ENCODE data around the gene IMMP2L.
"Not testable (repeated sequence)": the region's sequence is repeated elsewhere in the genome, so short reads cannot be mapped to it uniquely, and the experiment has no call there.

Gene IMMP2L

DNA sequence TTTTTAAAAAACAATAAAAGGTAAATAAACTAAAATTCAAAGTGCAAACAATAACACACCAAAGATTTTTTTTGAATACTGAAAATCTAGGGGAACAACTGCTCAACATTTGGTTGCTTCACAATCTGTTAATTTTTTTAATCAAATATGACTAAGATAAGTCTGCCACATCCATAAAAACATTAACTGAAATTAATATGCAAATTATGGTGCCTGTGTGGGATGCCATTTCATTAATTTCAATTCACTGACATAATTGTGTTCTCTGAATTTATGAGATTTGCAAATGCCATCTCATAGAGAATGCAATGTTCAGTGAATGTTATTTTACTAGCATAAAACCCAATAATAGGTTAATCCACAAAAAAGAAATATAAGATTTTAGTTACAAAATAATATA is 237.5 kb downstream of the IMMP2L start:
- no peak for DNase-seq

DNA sequence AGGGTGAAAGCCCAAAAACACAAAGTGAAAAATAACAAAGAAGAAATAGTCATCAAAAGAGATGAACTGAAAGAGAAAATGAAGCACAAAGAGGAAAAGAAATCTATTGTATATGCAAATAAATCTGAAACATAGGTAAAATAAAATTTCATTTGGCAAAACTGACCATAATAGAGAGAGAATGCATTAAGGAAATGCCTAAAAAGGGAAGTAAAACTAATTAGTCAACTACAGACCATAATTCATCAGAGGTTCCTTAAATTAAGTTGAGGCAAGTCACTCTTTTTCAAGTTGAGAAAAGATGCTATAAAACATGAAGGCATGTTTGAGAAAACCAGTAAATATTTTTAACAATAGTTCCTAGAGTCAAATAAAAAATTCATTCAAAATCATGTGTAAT is 238.1 kb downstream of the IMMP2L start:
- no peak for DNase-seq

DNA sequence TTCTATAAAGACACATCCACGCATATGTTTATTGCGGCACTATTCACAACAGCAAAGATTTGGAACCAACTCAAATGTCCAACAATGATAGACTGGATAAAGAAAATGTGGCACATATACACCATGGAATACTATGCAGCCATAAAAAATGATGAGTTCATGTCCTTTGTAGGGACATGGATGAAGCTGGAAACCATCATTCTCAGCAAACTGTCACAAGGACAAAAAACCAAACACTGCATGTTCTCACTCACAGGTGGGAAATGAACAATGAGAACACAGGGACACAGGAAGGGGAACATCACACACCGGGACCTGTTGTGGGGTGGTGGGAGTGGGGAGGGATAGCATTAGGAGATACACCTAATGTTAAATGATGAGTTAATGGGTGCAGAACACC is 238.6 kb downstream of the IMMP2L start:
- not testable (repeated sequence) for DNase-seq

DNA sequence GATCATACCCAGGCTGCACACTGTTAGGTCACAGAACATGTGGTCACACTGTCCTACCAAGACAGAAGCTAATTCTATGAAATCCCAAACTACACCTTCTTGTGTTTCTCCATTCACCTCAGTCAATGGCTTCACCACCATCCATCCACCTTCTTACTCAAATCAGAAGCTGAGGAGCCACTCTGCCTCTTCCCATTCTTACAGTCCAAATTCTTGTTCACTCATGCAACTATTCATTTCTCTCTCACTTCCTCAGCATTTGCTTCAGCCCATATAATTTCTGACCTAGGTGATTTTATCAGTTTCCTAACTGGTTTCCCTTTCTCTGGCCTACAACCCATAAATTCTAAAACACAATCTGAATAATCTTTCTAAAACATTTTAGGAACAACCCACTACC is 242.2 kb downstream of the IMMP2L start:
- DNase-seq = no peak

DNA sequence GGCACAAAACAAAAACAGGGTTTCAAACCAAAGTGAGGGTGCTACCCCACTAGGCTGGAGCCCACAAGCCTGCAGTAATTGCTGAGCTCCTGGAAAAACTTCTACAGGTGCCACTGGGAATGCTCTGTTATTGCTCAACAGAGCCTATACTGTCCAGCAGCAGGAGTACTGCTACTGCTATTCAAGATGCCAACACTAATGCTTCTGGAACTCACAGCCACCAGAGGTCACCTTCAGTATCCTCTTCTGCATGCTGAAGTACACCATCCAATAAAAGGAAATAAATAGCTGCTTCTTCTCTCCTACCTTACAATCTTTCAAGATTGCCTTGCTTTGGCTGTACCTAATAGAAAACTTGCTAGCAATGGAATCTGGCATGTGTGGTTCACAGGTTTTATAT is 249.3 kb downstream of the IMMP2L start:
- no peak for DNase-seq

DNA sequence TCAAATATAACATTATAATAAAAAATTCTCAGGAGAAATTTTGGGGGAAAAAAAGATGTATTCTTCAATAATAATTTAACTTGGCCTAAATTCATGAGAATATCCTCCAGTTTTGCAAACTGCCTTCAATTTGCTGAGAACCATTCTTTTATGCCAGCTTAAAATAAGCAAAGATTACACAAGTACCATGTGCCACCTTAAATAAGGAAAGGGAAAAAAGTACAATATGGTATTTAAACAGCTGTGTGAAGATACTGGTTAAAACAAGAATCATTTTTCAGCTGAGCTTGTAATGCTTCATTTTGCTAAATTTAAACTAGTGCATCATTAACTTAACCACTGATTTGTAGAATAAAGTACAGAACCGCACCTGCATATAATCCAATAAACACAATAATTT is 253.6 kb downstream of the IMMP2L start:
- DNase-seq = no peak

DNA sequence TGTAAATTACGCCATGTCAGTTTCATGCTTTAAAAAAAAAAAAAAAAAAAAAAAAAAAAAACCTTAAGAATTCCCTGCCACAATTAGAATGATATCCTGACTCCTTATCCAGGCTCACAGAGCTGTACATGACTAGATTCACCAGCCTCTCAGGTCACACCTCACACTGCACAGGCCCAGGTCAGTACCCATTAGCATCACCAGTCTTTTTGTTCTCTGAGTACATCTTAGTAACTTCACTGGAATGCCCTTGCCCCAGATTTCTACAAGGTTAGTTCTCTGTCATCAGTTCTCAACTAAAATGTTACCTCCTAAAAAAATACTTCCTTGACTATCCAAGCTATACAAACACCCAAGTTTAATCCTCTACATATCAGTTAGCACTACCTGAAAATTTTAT is 260.4 kb downstream of the IMMP2L start:
- DNase-seq = no peak

DNA sequence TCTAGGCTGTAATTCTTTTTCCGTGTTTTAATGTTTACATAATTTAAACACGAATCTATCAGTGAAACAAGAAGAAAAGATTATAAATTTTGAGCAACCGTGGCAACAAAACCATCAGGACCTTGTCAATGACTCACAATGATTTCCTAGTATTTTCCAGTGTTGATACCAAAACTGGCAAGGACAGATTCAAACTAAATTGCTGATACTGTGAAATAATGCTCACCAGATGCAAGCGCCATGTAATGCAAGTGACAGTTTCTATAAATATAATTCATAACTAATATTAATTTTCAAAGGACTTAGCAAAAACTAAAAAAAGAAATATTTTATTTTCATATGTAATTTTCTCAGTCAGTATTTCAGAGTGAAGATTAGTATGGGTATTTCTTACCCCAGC is 267.8 kb downstream of the IMMP2L start:
- no peak for DNase-seq

DNA sequence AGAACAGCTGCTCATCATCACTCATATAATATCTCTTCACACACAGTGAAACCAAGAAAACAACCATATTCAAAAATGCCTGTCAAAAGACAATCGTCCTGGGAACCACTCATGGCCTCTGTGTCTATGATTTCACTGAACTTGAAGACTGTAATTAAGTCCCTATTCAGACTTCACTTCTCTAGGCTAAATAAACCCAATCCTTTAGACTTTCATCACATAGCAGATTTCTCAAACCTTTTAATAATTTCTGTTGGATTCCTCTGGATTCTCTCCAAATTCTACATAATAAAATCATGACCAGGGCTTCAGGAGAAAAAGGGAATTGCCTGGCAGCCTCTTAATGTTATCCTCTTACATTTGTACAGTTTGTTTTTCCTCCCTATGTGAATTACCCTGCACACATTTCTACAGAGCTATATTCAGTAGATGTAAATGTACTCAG is 270.2 kb downstream of the IMMP2L start:
- no peak for DNase-seq

DNA sequence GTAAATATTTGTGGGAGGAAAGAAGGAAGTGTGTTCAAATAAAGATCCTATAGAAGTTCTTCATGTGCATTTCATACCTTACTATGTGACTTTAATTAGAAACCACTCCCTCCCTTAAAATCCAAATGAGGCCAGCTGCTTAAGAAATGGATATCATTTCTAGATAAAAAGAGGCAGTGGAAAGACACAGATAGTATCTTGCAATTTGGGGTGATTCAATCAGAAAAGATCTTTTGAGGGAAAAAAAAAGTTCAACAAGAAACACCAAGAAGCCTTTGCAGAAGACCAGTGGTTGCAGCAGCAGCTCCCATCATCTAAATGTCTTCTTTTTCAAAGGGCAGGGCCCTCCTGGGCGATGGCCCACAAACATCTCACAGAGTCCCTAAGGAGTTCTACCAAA is 271.3 kb downstream of the IMMP2L start:
- DNase-seq = no peak

DNA sequence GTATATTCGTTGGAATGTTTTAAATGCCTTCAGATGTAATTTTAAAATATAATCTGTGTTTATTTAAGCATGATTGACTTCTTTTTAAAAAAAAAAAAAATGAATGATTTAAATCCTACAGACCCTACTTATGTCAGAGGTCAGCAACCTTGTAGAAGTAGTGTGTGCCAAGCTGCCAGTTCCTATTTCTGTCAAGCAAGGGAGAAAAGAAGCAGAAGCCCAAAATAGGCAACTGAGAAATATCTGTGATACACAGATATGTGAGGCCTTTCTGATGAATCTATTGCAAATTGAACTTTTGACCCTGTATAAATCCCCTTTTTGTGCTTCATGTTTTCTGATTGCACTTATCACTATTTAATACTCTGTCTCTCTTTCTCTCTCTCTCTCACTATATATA is 271.9 kb downstream of the IMMP2L start:
- DNase-seq = no peak

DNA sequence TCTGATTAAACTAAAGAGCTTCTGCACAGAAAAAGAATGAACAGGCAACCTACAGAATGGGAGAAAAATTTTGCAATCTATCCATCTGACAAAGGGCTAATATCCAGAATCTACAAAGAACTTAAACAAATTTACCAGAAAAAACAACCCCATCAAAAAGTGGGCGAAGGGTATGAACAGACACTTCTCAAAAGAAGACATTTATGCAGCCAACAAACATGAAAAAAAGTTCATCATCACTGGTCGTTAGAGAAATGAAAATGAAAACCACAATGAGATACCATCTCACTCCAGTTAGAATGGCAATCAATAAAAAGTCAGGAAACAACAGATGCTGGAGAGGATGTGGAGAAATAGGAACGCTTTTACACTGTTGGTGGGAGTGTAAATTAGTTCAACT is 273.9 kb downstream of the IMMP2L start:
- not testable (repeated sequence) for DNase-seq

DNA sequence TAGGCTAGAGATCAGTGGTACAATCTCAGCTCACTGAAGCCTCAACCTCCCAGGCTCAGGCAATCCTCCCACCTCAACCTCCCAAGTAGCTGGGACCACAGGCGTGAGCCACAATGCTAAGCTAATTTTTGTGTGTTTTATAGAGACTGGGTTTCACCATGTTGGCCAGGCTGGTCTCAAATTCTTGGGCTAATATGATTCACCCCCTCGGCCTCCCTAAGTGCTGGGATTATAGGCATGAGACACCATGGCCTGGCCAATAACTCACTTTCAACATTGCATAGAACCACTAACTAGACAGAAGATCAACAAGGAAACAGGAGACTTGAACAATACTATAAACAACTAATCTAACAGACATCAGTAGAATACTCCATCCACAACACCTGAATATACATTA is 279.7 kb downstream of the IMMP2L start:
- no peak for DNase-seq

DNA sequence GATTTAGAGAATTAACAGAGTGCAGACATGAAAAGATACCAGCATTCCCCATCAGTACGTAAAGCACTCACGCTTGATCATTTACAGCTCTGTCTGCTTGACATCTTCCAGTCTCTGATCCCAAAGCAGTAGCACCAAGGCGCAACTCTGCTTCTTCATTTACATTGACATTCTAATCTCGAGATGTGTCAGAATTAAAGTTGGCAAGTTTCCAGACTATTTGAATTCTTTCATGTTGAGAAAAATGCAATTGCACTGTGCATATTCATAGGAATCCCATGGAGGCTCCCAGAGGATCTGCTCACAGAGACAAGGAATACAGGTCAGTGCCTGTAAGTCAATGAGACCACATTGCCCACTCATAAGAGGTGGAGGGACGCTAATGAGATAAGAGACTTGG is 287.4 kb downstream of the IMMP2L start:
- no peak for DNase-seq

DNA sequence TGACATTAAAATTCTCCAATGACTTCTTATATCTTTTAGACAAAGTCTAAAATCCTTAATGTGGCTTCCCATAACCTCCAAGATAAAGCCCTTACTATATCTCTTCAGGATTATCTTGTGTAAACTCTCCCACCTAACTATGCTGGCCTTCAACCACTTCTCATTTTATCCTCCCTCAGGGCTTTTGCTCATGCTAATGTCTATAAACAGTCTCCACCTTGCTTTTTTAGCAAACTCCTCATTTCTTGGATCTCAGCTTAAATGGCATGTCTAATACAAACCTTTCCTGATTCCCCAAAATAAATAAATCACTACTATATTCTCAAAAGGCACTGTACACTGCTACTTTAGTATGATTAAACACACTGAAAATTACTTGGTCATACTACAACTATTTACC is 290.2 kb downstream of the IMMP2L start:
- DNase-seq = no peak

DNA sequence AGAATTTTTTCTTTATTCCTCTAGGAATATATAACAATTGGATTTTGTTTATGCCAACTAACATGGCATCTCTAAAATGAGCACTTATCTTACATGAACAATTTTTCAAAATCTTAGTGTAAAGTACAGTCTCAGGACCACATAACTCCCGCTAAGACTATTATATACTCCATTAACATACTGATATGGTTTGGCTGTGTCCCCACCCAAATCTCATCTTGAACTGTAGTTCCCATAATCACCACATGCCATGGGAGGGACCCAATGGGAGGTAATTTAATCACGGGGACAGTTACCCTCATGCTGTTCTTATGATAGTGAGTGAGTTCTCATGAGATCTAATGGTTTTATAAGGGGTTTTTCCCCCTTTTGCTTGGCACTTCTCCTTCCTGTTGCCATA is 291.5 kb downstream of the IMMP2L start:
- not testable (repeated sequence) for DNase-seq

DNA sequence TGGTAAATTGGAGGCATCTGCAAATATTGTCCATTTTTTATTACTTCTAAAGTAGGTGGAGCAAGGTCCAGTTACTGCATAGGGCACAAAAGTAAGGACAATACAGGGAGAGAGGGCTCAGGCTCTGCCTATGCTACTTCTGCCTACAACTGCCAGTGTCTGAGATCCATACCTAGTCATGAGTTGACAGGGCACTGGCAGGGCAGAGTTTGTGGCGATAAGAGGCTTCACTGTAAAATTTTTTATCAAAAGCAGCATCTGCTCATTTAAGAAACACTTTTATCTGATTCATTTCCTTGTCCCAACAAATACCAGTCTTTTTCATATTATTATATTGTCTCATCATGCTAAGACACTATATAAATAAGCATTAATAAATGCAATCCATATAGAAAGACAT is 293.4 kb downstream of the IMMP2L start:
- no peak for DNase-seq

DNA sequence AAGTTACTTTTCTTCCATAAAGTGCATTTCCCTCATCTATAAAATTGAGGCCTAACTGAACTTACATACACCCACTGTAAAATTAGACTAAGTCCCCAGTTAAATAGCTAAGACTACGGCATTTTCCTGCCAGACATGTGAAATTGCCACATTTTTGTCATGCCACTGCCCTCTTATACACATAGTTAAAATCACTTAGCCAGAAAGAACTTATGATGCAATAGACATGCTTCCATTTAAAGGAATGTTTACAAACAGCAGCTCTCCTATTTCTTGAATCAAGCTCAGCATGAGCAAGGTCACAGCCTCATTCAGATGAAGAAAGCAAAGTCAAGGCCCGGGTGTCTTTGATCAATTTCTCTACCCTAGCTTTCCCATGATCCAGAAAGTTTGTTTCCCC is 295.7 kb downstream of the IMMP2L start:
- DNase-seq = no peak

DNA sequence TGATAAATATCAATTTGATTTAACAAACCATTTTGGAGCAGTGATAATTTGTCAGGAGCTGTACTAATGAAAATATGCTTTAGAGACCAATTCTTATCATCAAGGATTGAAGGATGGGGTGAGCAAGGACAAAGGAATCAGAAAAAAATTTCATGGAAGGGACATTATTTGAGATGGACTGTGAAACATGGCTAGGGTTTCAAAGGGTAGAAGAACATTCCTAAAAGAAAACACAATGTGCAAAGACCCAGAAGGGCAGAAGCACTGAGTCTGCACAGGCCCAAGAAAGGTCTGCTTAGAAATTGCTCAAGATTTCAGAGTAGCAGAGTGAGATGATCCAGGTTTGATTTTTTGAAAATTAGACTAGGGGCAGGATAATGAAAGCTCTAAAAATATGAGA is 296.9 kb downstream of the IMMP2L start:
- no peak for DNase-seq

DNA sequence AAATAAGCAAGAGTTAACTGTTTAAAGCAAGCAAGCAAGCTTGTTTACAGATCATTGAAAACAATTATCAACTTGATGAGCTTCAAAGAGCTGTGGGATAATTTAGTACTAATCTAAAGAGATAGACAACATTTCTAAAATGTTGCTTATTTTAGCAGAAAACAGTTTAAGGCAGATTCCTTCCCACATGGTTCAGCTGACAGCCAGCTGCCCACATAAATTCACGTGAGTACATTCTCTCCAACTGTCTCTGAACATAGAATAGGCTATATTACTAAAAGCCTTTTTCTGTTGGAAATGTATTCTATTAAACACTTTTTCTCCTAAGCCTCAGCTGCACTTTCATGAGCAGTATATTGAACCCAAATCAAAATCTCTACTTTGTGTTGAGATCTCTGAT is 297.3 kb downstream of the IMMP2L start:
- DNase-seq = no peak

DNA sequence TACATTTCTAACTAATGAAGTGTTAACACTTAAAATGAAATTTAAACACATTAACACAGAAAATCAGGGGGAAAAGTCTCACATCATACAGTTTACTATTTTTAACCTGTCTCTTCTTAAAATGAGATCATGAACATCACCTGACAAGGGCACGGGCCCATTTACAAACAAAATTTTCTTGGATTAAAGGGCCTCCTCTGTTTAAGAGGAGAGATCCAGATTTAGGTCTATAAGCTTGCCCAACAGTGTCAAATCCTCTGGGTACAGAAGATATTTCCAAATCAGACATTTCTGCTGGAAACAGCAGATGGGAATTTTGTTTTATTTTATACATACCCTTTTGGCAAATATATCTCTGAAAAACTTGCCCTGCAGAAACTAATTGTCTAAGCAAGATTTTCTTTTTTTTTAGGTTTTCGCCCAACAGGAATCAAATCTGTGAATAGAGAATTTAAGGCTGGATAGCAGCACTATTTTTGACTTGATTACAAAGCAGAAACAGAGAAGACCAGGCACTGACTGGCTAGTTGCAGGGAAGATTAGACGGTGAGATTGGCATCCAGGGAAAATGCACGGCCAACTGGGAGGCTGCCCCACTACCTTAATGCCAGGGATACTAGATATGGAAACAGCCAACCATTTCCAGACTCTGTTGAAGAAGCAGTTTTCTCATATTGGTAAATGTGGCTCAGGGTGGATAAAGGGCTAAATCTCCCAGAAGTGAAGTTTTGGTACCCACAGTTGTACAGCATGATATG is 298.0 kb downstream of the IMMP2L start:
- no peak for DNase-seq

DNA sequence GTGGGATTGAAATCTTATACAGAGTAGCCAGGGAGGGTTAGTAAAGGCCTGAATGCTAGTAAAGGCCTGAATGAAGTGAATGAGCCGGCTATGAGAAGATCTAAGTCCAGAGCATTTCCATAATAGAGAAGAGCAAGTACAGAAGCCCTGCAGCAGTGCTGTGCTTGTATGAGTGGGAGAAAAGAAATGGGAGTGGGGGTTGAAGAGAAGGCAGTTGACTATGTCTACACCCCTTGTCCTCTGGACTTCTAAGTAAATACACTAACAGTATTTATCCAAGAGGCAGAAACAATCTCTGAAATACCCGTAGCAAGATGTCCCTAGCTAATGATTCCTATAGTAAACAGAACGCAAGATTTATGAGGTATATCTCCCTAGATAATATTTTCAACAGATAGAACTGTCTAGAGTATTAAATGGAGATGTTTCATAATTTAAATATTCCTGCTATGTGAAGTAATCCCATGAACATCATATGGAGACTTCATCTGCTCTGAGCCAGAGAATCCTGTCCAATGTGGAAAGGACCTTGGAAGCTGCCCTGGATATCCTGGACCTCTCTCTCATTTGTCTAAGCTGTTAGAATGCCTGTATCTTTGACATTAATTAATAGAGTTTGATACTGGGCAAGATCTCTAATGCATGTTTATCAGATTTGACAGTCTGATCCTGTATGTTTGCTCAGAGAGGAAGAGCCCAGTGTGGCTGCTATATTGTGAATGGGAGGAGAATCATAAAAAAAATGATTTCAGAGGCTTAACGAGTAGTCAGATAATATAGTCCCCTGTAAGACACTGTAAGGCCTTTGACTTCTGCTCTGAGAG is 299.8 kb downstream of the IMMP2L start:
- no peak for DNase-seq

DNA sequence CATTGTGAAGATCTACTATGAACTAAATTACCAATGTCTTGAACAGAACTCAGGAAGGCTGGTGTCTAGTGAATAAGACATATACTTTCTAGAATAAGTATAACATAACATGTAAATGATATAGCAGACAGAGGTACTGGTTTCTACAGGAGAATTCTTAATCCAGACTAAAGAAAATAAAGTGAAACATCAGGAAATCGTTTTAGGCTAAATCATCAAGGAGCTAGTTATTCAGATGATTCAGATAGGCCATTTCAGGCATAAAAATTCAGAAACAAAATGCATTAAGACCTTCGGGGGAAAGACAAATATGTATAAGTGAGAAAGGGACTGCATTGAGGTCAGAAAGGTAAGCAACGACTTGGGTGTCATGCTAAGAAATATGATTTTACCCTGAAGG is 300.8 kb downstream of the IMMP2L start:
- no peak for DNase-seq

DNA sequence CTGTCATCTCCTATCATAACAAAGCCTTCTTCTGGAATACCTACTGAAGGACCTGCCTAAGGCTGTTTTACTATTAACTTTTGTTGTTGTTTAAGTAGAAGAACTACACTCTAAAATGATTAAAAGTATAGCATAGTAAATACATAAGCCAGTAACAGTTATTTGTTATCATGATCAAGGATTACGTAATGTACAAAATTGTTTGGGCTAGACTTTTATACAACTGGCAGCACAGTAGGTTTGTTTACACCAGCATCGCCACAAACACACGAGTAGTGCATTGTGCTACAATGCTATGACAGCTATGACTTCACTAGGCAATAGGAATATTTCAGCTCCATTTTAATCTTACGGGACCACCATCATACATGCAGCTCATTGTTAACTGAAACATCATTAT is 302.3 kb downstream of the IMMP2L start:
- DNase-seq = no peak

DNA sequence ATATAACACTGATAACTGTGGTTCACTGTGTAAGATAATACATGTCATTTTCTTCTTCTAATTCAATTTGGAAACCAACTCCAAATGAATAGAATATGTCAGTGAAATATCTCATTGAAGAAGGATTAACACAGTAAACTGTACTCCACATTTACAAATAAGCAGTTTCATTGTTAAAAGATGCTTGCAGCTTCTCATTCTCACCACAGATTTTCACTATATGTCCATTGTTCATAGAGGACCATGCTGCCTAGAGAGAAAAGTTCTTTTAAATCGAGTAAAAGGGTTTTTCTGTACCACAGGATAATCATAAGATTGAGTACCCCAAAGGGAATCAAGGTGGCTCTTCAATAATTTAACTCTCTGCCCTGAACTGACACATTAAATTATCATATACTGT is 305.9 kb downstream of the IMMP2L start:
- DNase-seq = no peak

Measured in KG1 (cell line).